Measurements from ENCODE around the gene C4B. TPM values are rescaled to one million over a fixed set of nuclear protein-coding genes. Genes with fewer than 3 reads are reported as not detected.

C4B gene
- total RNA-seq, 1 experiment from 2014 or later, result 2.7 TPM

- Histone ChIP-seq H3K4ac (ENCODE audit: low read depth, low read length) (no peak overlapping the region), H3K4me1 (ENCODE audit: insufficient read depth, low read length) (no peaks in the 10 kb centered on the region), H4K20me1 (ENCODE audit: control insufficient read depth, insufficient read depth, insufficient read length) (no peaks in the 10 kb centered on the region), H3K14ac (ENCODE audit: insufficient read depth, low read length) (no peak overlapping the region), H3K23me2 (ENCODE audit: insufficient read length, low read depth, low read length, poor library complexity, severe bottlenecking) (no peaks in the 10 kb centered on the region), H2BK20ac (ENCODE audit: low read depth, low read length, poor library complexity, severe bottlenecking) (no peak overlapping the region), H2AK5ac (ENCODE audit: insufficient read length, low read length) (no peak overlapping the region), H3K27ac (ENCODE audit: insufficient read length, low read depth, low read length) (no peak overlapping the region), H4K91ac (ENCODE audit: insufficient read length, low read depth, low read length) (no peak overlapping the region), H3K56ac (ENCODE audit: insufficient read length, low read depth, low read length) (no peak overlapping the region), H3K18ac (ENCODE audit: insufficient read length, low read depth, low read length) (no peak overlapping the region), H4K8ac (replicated peaks; ENCODE audit: insufficient read length, low read depth, low read length) (no peak overlapping the region), H2BK120ac (ENCODE audit: low read depth, low read length, poor library complexity, severe bottlenecking) (no peak overlapping the region), H3K9ac (ENCODE audit: extremely low read depth, insufficient read length, low read length) (no peak overlapping the region), H3K4me2 (ENCODE audit: insufficient read depth, insufficient read length, low read length) (no peak overlapping the region), H2BK15ac (ENCODE audit: low read depth, low read length) (no peak overlapping the region), H3K79me2 (ENCODE audit: insufficient read depth, low read length) (no peaks in the 10 kb centered on the region), H4K5ac (ENCODE audit: insufficient read length, low read depth, low read length) (no peak overlapping the region), H3K79me1 (ENCODE audit: insufficient read depth, low read depth, low read length, poor library complexity, severe bottlenecking) (no peaks in the 10 kb centered on the region), H2BK12ac (ENCODE audit: insufficient read length, low read depth, low read length) (no peak overlapping the region), H3K9me3 (ENCODE audit: control insufficient read depth, low read depth, low read length) (no peaks in the 10 kb centered on the region), H3K27me3 (ENCODE audit: insufficient read depth, low read length) (no peaks in the 10 kb centered on the region), H3T11ph (ENCODE audit: low read length) (no peak overlapping the region), H3K23ac (ENCODE audit: insufficient read length, low read depth, low read length) (no peak overlapping the region), H2AFZ (ENCODE audit: low read length) (no peak overlapping the region), H2BK5ac (ENCODE audit: insufficient read length, low read length) (no peak overlapping the region)
- no peak for DNase-seq
- peaks cover 8% of the 10 kb centered on the region for H3K27me3 Mint-ChIP-seq (ENCODE audit: low read depth)
- no CpG with 5 or more reads among the region's 14 CpGs for WGBS (ENCODE audit: extremely low coverage, insufficient read length, low lambda C conversion rate)
- H3K36me3 Mint-ChIP-seq (ENCODE audit: insufficient read depth in 1 of 3, low read depth in 3 of 3), result no peaks in the 10 kb centered on the region
- peaks cover 24 to 29% of the 10 kb centered on the region in 2 experiments for H3K4me1 Mint-ChIP-seq
- peak overlapping the region in 1 of 3 experiments; percentile 74; a peak in 1 of 7 replicates for H3K27ac Mint-ChIP-seq
- no peak overlapping the region for H3K4me3 Mint-ChIP-seq
- H3K9me3 Mint-ChIP-seq, result no peaks in the 10 kb centered on the region
- TF ChIP-seq CTCF (conservative IDR thresholded peaks at IDR 0.05), result no peak
Measured at GRCh38 chr6:32068867-32069266, 54.3 kb downstream of the C4B start.
